Erythroblast (primary cell): ENCODE data around the gene OSBPL3.

Experiments
- GATA1 ChIP-seq: IDR thresholded peaks from 2 replicates; pipeline ENCODE4 v1.6.1; 2011; ENCODE audit warnings: low read depth, mild to moderate bottlenecking, control low read depth, low read length, moderate library complexity
- POLR2A ChIP-seq: IDR thresholded peaks from 2 replicates; pipeline ENCODE4 v1.6.1; 2011; ENCODE audit warnings: mild to moderate bottlenecking, low read length

- TF ChIP-seq POLR2A (no peak), GATA1 (no peak)
Observed at GRCh38 chr7:24829787-24830186, 150.2 kb downstream of the OSBPL3 start.
